ENCODE results near the gene UFM1.
"Not testable (repeated sequence)": the region's sequence is repeated elsewhere in the genome, so short reads cannot be mapped to it uniquely, and the experiment has no call there.

UFM1 gene

GRCh38 chr13:38349390-38350113 is at the start of gene UFM1:
Gene UFM1 (plus strand): TSS chr13:38349851. CDS start chr13:38349920, 69 bp downstream.
- peak; percentile 88 for DNase-seq

GRCh38 chr13:38301236-38301635 is 48.4 kb upstream of the UFM1 start:
- no peak for DNase-seq

- DNase-seq: no peak
Observed at GRCh38 chr13:38303816-38304320, 45.8 kb upstream of the UFM1 start.

- no peak for DNase-seq
Observed at GRCh38 chr13:38308736-38309135, 40.9 kb upstream of the UFM1 start.

- DNase-seq: no peak
Observed at GRCh38 chr13:38309397-38309796, 40.3 kb upstream of the UFM1 start.

- not testable (repeated sequence) for DNase-seq
Observed at GRCh38 chr13:38311175-38311574, 38.5 kb upstream of the UFM1 start.

- DNase-seq: no peak
Observed at GRCh38 chr13:38316129-38316528, 33.5 kb upstream of the UFM1 start.

GRCh38 chr13:38321654-38322053 is 28.0 kb upstream of the UFM1 start:
- DNase-seq: no peak

- DNase-seq: no peak
Observed at GRCh38 chr13:38325426-38325825, 24.2 kb upstream of the UFM1 start.

- DNase-seq: no peak
Observed at GRCh38 chr13:38328699-38329098, 21.0 kb upstream of the UFM1 start.

- DNase-seq: no peak
Observed at GRCh38 chr13:38334845-38335244, 14.8 kb upstream of the UFM1 start.

- no peak for DNase-seq
Observed at GRCh38 chr13:38338089-38338488, 11.6 kb upstream of the UFM1 start.

- DNase-seq: no peak
Observed at GRCh38 chr13:38340624-38341023, 9.0 kb upstream of the UFM1 start.

GRCh38 chr13:38341149-38341692 is 8.4 kb upstream of the UFM1 start:
- DNase-seq: no peak

GRCh38 chr13:38346764-38347163 is 2.9 kb upstream of the UFM1 start:
- DNase-seq: no peak

- no peak for DNase-seq
Observed at GRCh38 chr13:38348861-38349389, 726 bp upstream of the UFM1 start.

GRCh38 chr13:38350114-38350617 is 515 bp downstream of the UFM1 start:
- peak; percentile 6 for DNase-seq

- DNase-seq: no peak
Observed at GRCh38 chr13:38355595-38356119, 6.0 kb downstream of the UFM1 start.

GRCh38 chr13:38358684-38359083 is 9.0 kb downstream of the UFM1 start:
- DNase-seq: no peak

- no peak for DNase-seq
Observed at GRCh38 chr13:38361542-38362262, 12.1 kb downstream of the UFM1 start.

- DNase-seq: no peak
Observed at GRCh38 chr13:38363219-38363618, 13.6 kb downstream of the UFM1 start.

GRCh38 chr13:38363746-38364145 is 14.1 kb downstream of the UFM1 start:
- DNase-seq: not testable (repeated sequence)

- DNase-seq: no peak
Observed at GRCh38 chr13:38365661-38366060, 16.0 kb downstream of the UFM1 start.

Measured in DMS 273 treated with DMSO at 0.1 percent for 48 hours (cell line).